Measurements from ENCODE around the gene MNT. TPM values are rescaled to one million over a fixed set of nuclear protein-coding genes. Genes with fewer than 3 reads are reported as not detected.

MNT gene
- total and polyA plus RNA-seq, 2 donors: 7.5 to 20.5 TPM

DNA sequence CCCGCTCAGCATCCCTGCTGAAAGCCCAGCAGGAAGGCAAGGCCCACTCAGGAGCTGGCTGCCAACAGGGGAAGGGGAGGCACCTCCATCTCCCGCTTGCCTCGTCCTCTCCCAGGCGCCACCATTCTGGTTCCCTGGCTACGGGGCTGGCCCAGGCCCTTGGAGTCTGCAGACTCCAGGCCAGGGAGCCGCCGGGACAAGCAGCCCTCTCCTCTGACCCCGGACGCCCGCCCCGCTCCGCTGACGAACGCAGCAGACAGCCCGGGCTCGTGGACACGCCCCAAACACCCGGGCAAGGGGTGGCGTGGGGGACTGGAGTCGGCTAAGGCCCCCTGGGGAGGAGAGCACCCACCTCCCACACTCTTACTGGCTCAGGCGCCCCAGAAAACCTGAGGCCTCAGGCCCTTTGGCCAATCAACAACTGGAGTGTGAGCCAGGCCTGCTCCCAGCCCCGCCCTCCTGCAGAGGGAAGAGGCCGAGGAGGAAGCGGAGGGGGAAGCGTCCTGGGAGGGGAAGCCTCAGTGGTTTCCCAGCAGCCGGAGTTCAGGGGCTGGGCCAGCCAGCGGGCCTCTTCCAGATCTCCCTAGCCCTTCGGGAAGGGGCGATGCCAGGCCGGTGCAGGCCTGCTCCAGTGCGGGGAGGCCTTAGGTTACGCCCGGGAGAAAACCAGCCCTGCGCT, 4.2 kb downstream of the MNT start:
- WGBS: 2% methylated on average over 34 of the region's 34 CpGs
- no peaks in the 10 kb centered on the region for H3K4me1 ChIP-seq (ENCODE audit: insufficient read depth)
- no peaks in the 10 kb centered on the region for H3K36me3 ChIP-seq (ENCODE audit: insufficient read depth)
- peak; percentile 87 for DNase-seq (ENCODE audit: extremely low spot score)
- peak overlapping the region; percentile 89 for H3K27ac ChIP-seq (ENCODE audit: low read depth)
- H3K4me3 ChIP-seq (ENCODE audit: low read depth, low read length): peak overlapping the region; percentile 7

DNA sequence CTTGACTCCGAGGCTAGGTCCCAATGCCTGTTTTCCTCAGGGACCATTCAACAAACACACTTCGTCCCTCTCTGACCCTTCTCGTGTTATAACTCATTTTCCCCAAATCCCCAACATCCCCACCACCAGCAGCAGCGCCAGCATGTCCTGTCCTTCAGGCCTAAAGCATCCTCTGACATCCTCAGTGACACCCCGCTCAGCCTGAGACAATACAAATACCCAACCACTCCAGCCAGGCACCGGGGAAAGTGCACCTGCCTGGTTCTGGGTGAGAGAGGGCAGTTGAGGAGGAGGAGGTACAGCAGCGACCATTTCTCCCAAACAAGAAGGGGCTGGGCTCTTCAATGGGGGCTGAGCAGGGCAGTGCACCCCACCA, 4.7 kb downstream of the MNT start:
- DNase-seq (ENCODE audit: extremely low spot score): no peak
- no peaks in the 10 kb centered on the region for H3K36me3 ChIP-seq (ENCODE audit: insufficient read depth)
- H3K4me3 ChIP-seq (ENCODE audit: low read depth, low read length): peak overlapping the region; percentile 4
- H3K27ac ChIP-seq (ENCODE audit: low read depth): peak overlapping the region; percentile 89
- H3K4me1 ChIP-seq (ENCODE audit: insufficient read depth): no peaks in the 10 kb centered on the region
- 40% methylated on average over 7 of the region's 7 CpGs for WGBS

DNA sequence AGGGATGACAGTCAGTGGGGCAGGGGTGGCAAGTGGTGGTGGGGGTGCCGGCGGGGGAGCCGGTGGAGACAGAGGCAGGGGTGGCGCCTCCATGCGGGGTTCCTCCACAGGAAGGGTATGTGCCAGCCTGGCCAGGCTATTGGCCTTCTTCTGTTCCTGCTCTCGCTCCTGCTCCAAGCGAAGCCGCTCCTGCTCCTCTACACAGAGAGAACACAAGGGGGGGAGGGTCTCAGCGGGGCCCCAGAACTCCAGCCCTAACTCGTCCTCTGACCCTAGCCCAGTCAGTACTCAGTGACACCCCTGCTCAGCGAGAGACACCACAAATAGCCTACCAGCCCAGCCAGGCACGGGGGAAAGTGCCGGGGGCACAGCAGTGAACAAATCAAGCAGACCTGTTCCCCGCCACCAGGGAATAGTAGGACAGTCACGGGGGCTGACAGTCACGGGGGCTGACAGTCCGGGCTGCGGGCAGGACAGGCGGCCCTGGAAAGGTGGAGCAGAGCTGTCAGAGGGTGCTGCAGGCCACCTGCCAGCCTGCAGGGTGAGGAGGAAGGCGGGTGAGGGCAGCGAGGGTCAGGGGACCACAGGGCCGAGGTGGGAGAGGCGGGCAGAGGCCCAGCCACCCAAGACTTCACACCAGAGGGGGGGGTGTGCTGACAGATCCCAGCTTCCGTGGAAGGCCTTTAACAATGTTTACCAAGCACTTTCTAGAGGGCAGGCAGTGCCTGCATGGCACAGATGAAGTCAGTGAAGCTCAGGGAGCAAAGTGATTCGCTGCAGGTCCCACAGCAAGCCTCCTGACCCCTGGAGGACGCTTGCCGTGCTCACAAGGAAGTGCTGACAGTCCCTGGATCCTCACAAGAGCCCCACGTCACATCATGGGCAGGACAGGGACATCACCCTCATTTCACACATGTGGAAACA, 5.3 kb downstream of the MNT start:
- Histone ChIP-seq H3K4me3 (ENCODE audit: low read depth, low read length) (no peak overlapping the region), H3K4me1 (ENCODE audit: insufficient read depth) (no peaks in the 10 kb centered on the region), H3K27ac (ENCODE audit: low read depth) (peak overlapping the region; percentile 89), H3K36me3 (ENCODE audit: insufficient read depth) (no peaks in the 10 kb centered on the region)
- DNase-seq (ENCODE audit: extremely low spot score): no peak
- WGBS: 71% methylated on average over 28 of the region's 28 CpGs

GRCh38 chr17:2394775-2395201, 6.1 kb downstream of the MNT start:
- Histone ChIP-seq H3K4me3 (ENCODE audit: low read depth, low read length) (no peak overlapping the region), H3K27ac (ENCODE audit: low read depth) (peak overlapping the region; percentile 46), H3K4me1 (ENCODE audit: insufficient read depth) (no peaks in the 10 kb centered on the region), H3K36me3 (ENCODE audit: insufficient read depth) (no peaks in the 10 kb centered on the region)
- DNase-seq (ENCODE audit: extremely low spot score): no peak
- 82% methylated on average over 16 of the region's 16 CpGs for WGBS

DNA sequence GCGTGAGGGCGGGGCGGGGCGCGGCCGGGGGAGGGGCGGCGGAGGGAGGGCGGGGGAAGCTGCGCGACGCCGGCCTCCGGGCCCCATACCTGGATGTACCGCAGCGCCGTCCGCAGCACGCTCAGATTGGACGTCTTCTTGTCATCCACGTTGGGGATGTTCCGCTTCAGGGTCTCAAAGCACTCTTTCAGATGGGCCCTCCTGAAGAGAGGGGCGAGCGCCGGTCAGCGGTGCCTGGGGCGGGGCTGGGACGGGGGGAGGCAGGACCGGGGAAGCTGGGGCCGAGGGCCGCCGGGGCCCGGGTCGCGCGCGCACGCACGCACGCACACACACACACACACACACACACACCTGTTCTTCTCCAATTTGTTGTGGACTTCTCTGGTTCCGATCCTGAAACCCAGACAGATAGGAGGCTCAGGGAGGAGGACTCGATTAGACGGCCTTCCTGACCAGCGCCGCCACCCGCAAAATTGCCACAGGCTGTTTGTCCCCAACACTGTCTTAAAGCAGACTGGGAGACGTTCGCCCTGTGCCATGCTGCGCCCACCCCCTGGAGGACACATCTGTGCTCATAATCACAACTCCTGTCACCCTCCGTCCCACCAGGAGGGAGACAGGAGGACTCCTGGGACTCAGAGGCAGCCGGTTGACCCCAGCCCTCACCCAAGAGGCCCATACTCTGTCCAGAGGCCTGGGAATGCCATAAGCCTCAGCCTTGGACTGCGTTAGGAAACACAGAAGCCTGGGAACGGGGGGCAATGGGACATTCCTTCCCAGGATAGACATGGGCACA, 6.7 kb downstream of the MNT start:
- no peaks in the 10 kb centered on the region for H3K4me1 ChIP-seq (ENCODE audit: insufficient read depth)
- 19% methylated on average over 49 of the region's 53 CpGs for WGBS
- no peak for DNase-seq (ENCODE audit: extremely low spot score)
- peak overlapping the region; percentile 30 for H3K4me3 ChIP-seq (ENCODE audit: low read depth, low read length)
- H3K27ac ChIP-seq (ENCODE audit: low read depth): peak overlapping the region; percentile 46
- H3K36me3 ChIP-seq (ENCODE audit: insufficient read depth): no peaks in the 10 kb centered on the region

DNA sequence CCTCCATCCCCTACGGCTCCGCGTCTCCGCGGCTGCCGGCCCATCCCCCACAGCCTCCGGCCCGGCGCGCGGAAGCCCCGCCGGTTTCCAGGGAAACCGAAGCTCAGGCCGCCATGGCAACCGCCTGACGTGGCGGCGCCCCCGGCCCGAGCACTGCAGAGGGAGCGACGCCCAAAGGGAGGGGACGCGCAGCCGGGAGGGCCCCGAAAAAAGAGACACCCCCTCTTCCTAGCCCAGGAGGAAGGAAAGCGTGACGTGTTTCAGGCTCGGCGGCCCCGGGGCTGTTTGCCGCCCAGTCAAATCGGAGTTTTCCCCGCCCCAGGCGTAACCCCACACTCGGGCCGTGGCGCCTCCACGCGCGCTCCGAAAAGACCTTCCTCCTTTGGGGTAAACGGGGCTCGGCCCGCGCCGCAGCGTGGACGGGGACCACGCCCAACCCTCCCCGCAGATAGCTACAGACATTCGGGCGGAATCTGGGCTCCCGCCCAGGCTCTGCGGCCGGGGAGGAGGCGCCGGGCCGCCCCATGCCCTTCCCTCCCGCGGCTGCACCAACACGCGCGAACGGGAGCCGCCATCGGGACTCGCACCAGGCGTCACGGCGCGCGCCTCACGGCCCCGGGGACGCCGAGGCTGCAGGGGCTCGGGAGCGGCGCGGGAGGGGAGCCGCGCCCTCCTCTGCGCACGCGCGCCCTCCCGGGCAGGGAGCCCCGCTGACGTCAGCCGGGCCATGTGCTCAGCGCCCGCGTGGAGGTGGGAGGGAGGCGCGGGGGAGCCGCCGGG, 7.5 kb downstream of the MNT start:
- under 1% methylated on average over 99 of the region's 99 CpGs for WGBS
- Histone ChIP-seq H3K36me3 (ENCODE audit: insufficient read depth) (no peaks in the 10 kb centered on the region), H3K4me3 (ENCODE audit: low read depth, low read length) (peak overlapping the region; percentile 54), H3K4me1 (ENCODE audit: insufficient read depth) (no peaks in the 10 kb centered on the region), H3K27ac (ENCODE audit: low read depth) (peak overlapping the region; percentile 88)
- DNase-seq (ENCODE audit: extremely low spot score): no peak

DNA sequence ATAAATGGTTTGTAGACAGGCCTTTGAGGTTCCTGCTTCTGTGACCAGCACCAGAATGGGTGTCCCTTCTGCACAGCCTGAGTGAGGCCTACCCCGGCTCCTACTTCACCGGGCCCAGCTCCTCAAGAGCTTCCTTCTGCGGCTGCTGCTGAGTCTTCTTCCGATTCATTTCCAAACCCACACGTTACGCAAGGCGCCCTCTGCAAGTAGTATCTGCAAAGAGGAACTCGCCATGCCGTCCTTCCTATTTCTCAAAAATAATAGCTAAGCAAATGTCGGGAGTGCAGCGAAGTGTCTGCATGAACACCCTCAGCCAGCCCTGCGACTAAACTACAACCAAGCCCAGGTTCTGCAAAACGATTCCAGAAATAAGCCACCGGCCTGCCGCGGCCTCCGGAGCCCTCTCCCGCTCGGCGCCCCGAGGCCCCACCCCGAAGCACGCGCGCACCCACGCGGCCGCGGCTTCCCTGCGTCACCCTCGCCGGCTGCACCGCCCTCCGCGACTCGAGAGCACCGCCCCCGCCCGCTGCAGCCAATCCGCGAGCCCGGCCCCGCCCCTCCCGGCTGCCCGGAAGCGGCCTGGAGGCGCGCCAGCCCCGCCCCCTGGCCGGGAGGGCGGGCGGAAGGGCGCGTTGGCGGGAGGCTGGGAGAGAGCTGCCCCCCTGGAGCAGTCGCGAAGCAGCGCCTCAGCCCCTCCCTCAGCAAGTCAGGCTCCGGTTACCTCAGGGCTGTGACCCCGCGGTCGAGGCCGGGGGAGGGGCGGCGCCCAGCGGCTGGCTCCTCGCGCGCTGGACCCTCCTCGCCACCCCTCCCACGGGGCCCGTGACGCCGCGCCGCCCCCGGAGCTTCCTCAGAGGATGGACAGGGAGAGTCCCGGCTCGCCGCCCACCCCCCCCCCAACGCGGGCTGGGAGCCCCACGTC, 8.3 kb downstream of the MNT start:
- H3K4me1 ChIP-seq (ENCODE audit: insufficient read depth): no peaks in the 10 kb centered on the region
- under 1% methylated on average over 81 of the region's 83 CpGs for WGBS

DNA sequence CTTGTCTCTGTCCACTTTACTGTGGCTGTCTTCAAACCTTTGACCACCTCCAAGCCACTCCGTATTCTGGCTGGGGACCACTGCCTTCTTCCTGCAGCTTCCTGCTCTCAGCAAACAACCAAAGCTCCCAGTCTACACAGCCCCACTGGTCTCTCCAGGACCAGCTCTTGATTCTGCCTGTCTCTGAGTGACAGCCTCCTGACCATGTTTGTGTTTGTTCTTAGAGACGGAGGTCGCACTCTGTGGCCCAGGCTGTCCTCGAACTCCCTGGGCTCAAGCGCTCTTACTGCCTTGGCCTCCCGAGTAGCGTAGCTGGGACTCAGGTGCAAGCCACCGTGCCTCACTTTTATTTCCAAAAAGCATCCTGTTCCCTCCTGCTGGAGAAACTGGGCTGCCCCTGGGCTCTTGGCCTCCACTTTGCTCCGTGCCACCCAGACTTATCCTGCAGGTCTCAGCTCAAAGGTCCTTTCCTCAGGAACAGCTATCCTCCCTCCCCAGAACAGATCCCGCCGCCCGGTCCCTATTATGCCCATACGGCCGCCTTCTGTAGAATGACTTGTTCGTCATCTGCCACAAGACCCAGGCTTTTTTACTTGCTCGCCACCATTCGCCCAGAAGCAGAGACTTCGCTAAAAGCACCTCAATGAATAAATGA, 9.1 kb downstream of the MNT start:
- H3K4me1 ChIP-seq (ENCODE audit: insufficient read depth): no peaks in the 10 kb centered on the region
- DNase-seq (ENCODE audit: extremely low spot score): no peak
- WGBS: 69% methylated on average over 18 of the region's 18 CpGs

More for the DNA sequence above, 8.3 kb downstream of the MNT start:
- DNase-seq (ENCODE audit: extremely low spot score): peak; percentile 70
- peak overlapping the region; percentile 88 for H3K27ac ChIP-seq (ENCODE audit: low read depth)
- H3K36me3 ChIP-seq (ENCODE audit: insufficient read depth): no peaks in the 10 kb centered on the region
- H3K4me3 ChIP-seq (ENCODE audit: low read depth, low read length): peak overlapping the region; percentile 54

DNA sequence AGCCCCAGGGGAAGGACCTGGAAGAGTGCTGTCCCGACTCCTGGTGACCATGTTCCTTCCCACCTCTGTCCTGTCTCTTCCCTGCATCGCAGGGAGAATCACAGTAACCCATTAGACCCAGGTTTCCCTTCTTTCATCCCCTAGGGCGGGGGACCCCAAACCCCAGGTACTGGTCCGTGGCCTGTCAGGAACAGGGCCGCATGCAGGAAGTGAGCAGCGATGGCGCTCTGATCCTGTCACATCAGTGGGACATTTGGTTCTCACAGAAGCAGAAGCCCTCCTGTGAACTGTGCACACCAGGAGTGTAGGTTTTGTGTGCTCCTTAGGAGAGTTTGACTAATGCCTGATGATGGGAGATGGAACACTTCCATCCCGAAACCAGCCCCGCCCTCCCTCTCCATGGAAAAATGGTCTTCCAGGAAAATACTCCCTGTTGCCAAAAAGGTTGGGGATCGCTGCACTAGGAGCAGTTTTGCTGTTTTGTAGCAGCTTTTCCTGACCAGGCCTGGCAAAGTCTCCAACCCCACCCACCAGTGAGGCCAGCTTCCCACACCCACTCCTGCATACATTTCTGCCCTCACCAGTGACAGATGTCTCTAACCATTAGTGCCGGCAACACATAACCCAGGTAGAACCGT, 10.5 kb downstream of the MNT start:
- Histone ChIP-seq H3K4me3 (ENCODE audit: low read depth, low read length) (no peak overlapping the region), H3K4me1 (ENCODE audit: insufficient read depth) (no peaks in the 10 kb centered on the region), H3K27ac (ENCODE audit: low read depth) (no peak overlapping the region), H3K36me3 (ENCODE audit: insufficient read depth) (peaks cover 2% of the 10 kb centered on the region)
- 77% methylated on average over 12 of the region's 12 CpGs for WGBS
- no peak for DNase-seq (ENCODE audit: extremely low spot score)

More for the DNA sequence above, 9.1 kb downstream of the MNT start:
- H3K36me3 ChIP-seq (ENCODE audit: insufficient read depth): peaks cover 2% of the 10 kb centered on the region
- H3K27ac ChIP-seq (ENCODE audit: low read depth): no peak overlapping the region
- H3K4me3 ChIP-seq (ENCODE audit: low read depth, low read length): no peak overlapping the region

- 87% methylated on average over 15 of the region's 15 CpGs for WGBS
- Histone ChIP-seq H3K4me1 (ENCODE audit: insufficient read depth) (no peaks in the 10 kb centered on the region), H3K27ac (ENCODE audit: low read depth) (no peak overlapping the region)
Measured at GRCh38 chr17:2388683-2389055, 12.2 kb downstream of the MNT start.

GRCh38 chr17:2388020-2388682, 12.7 kb downstream of the MNT start:
- no peak for DNase-seq (ENCODE audit: extremely low spot score)
- Histone ChIP-seq H3K4me3 (ENCODE audit: low read depth, low read length) (no peak overlapping the region), H3K27ac (ENCODE audit: low read depth) (no peak overlapping the region), H3K4me1 (ENCODE audit: insufficient read depth) (no peaks in the 10 kb centered on the region), H3K36me3 (ENCODE audit: insufficient read depth) (peaks cover 2% of the 10 kb centered on the region)
- WGBS: 87% methylated on average over 21 of the region's 21 CpGs

More at GRCh38 chr17:2388683-2389055, 12.2 kb downstream of the MNT start:
- Histone ChIP-seq H3K36me3 (ENCODE audit: insufficient read depth) (peaks cover 2% of the 10 kb centered on the region), H3K4me3 (ENCODE audit: low read depth, low read length) (no peak overlapping the region)
- no peak for DNase-seq (ENCODE audit: extremely low spot score)
